PFSK-1 (cell line): ENCODE measurements around the gene SAMD4B.

Experiments
- FOXP2 ChIP-seq: optimal IDR thresholded peaks from 2 replicates; pipeline ENCODE3; 2011; ENCODE audit warnings: borderline replicate concordance, control low read depth, inconsistent platforms; ENCODE audit not compliant: insufficient read depth; ENCODE audit errors: extremely low read length, extremely low read depth
- POLR2AphosphoS5 ChIP-seq: IDR thresholded peaks from 2 replicates; pipeline ENCODE4 v1.6.1; 2012; ENCODE audit warnings: low read depth, mild to moderate bottlenecking, control low read depth, low read length, moderate library complexity
- SIN3A ChIP-seq: IDR thresholded peaks from 2 replicates; pipeline ENCODE4 v1.6.1; 2012; ENCODE audit warnings: mild to moderate bottlenecking, low read length, moderate library complexity, borderline replicate concordance; ENCODE audit not compliant: insufficient read depth
- TAF1 ChIP-seq: IDR thresholded peaks from 2 replicates; pipeline ENCODE4 v1.6.1; 2012; ENCODE audit warnings: low read length, control low read depth, borderline replicate concordance; ENCODE audit not compliant: insufficient read depth
- TF ChIP-seq, protein P1 (sequence below), 2 experiments: IDR thresholded peaks; 2 replicates each; pipeline versions ENCODE4 v1.6.1 to v1.8.0; 2011 to 2012; ENCODE audit warnings: low read depth in 2 of 2, low read length in 2 of 2, control low read depth in 1 of 2, inconsistent platforms in 1 of 2, mild to moderate bottlenecking in 1 of 2, moderate library complexity in 1 of 2; ENCODE audit not compliant: insufficient read depth in 1 of 2

SAMD4B gene

DNA sequence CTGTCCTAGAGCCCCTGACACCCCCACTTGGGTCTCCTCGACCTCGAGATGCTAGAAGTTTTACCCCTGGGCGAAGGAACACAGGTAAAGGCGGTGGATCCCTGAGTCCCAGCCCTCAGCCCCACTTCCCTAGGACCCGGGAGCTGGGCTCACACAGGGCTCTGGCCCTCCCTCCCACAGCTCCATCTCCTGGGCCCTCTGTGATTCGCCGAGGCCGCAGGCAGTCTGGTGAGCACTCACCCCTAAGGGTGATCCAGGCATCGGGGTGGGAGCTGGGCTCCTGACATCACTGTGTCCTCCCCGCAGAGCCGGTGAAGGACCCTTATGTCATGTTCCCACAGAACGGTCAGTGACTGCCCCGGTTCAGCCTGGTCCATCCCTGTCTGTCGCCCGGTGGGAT, 78.5 kb downstream of the SAMD4B start:
- TF ChIP-seq TAF1 = no peak
- no peak for TF ChIP-seq POLR2AphosphoS5
- TF ChIP-seq, protein P1, sequence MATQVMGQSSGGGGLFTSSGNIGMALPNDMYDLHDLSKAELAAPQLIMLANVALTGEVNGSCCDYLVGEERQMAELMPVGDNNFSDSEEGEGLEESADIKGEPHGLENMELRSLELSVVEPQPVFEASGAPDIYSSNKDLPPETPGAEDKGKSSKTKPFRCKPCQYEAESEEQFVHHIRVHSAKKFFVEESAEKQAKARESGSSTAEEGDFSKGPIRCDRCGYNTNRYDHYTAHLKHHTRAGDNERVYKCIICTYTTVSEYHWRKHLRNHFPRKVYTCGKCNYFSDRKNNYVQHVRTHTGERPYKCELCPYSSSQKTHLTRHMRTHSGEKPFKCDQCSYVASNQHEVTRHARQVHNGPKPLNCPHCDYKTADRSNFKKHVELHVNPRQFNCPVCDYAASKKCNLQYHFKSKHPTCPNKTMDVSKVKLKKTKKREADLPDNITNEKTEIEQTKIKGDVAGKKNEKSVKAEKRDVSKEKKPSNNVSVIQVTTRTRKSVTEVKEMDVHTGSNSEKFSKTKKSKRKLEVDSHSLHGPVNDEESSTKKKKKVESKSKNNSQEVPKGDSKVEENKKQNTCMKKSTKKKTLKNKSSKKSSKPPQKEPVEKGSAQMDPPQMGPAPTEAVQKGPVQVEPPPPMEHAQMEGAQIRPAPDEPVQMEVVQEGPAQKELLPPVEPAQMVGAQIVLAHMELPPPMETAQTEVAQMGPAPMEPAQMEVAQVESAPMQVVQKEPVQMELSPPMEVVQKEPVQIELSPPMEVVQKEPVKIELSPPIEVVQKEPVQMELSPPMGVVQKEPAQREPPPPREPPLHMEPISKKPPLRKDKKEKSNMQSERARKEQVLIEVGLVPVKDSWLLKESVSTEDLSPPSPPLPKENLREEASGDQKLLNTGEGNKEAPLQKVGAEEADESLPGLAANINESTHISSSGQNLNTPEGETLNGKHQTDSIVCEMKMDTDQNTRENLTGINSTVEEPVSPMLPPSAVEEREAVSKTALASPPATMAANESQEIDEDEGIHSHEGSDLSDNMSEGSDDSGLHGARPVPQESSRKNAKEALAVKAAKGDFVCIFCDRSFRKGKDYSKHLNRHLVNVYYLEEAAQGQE (IDR thresholded peaks at IDR 0.05; ENCODE audit: insufficient read depth in 1 of 2, low read depth in 2 of 2, low read length in 2 of 2) = no peak
- TF ChIP-seq FOXP2 = no peak
- no peak for TF ChIP-seq SIN3A

DNA sequence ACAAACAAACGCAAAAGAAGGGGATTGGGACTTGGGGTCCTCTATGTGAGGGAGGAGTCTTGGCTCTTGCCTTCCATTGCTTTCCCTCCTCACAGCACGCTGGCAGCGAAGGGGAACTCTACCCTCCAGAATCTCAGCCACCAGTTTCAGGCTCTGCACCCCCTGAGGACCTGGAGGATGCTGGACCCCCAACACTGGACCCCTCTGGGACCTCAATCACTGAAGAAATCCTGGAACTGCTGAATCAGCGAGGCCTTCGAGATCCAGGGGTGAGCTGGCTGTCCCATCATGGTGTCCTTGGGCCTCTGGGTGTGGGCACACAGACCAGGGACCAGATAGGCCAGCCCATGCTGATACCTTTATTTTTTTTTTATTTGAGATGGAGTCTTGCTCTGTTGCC, 79.8 kb downstream of the SAMD4B start:
- TF ChIP-seq TAF1 (no peak), SIN3A (no peak), POLR2AphosphoS5 (no peak), FOXP2 (no peak)
- TF ChIP-seq, protein P1 (IDR thresholded peaks at IDR 0.05; ENCODE audit: insufficient read depth in 1 of 2, low read depth in 2 of 2, low read length in 2 of 2) = no peak

DNA sequence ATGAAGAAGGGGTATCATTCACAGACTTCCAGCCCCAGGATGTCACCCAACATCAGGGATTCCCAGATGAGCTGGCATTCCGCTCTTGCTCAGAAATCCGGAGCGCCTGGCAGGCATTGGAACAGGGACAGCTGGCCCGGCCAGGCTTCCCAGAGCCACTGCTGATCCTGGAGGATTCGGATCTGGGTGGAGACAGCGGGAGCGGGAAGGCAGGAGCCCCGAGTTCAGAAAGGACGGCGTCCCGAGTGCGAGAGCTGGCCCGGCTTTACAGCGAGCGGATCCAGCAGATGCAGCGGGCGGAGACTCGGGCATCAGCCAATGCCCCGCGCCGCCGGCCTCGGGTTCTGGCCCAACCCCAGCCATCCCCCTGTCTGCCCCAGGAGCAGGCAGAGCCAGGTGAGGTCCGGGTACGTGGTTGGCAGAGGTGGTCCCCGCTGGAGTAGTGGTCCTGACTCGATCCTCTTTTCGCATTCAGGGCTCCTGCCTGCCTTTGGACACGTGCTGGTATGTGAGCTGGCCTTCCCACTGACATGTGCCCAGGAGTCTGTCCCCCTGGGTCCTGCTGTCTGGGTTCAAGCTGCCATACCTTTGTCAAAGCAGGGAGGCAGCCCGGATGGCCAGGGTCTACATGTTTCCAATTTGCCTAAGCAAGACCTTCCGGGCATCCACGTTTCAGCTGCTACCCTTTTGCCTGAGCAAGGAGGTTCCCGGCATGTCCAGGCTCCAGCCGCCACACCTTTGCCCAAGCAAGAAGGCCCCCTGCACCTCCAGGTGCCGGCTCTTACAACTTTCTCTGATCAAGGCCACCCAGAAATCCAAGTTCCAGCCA, 81.3 kb downstream of the SAMD4B start:
- TF ChIP-seq, protein P1 (IDR thresholded peaks at IDR 0.05; ENCODE audit: insufficient read depth in 1 of 2, low read depth in 2 of 2, low read length in 2 of 2) = no peak
- no peak for TF ChIP-seq TAF1
- TF ChIP-seq SIN3A = no peak
- TF ChIP-seq FOXP2 = no peak
- no peak for TF ChIP-seq POLR2AphosphoS5

DNA sequence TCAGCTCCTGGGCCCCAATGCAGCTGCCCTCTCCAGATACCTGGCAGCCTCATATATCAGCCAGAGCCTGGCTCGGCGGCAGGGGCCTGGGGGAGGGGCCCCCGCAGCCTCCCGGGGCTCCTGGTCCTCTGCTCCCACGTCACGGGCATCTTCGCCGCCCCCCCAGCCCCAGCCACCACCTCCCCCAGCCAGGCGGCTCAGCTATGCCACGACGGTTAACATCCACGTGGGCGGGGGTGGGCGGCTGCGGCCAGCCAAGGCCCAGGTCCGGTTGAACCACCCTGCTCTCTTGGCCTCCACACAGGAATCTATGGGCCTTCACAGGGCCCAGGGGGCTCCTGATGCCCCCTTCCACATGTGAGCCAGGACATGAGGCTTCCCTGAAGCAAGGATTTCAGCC, 82.7 kb downstream of the SAMD4B start:
- TF ChIP-seq TAF1 = no peak

DNA sequence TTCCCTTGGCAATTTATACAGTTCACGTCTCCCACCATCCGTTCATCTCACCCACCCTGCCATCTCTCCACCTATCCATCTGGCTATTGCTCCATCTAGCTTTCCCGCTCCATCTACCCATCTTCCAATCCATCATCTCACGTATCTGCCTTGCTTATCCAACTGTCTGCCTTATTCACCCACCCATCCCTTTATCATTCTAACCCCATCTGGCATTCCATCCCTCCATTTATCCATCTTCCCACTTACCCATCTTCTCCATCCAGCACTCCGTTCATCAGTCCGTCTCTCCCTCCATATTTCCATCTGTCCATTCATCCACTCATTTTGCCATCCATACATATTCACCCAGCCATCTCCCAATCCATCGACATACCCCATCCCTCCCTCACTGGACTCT, 83.5 kb downstream of the SAMD4B start:
- TF ChIP-seq POLR2AphosphoS5 (no peak; the same call in 1 of the 2 replicates), TAF1 (no peak), FOXP2 (no peak), SIN3A (no peak)
- TF ChIP-seq, protein P1 (IDR thresholded peaks at IDR 0.05; ENCODE audit: insufficient read depth in 1 of 2, low read depth in 2 of 2, low read length in 2 of 2) = no peak
